GM12891 (cell line): ENCODE measurements around the gene PACSIN2.

ENCODE experiments used
- PAX5 ChIP-seq: IDR thresholded peaks from 2 replicates; pipeline ENCODE4 v1.6.1; 2011; ENCODE audit warnings: low read length, moderate library complexity, mild to moderate bottlenecking; ENCODE audit not compliant: insufficient read depth, severe bottlenecking
- POLR2A ChIP-seq: IDR thresholded peaks from 2 replicates; pipeline ENCODE4 v1.6.1; 2011; ENCODE audit warnings: low read depth, low read length, control low read depth
- POLR2AphosphoS5 ChIP-seq: IDR thresholded peaks from 2 replicates; pipeline ENCODE4 v1.6.1; 2011; ENCODE audit warnings: low read depth, low read length, control low read depth
- TAF1 ChIP-seq: IDR thresholded peaks from 2 replicates; pipeline ENCODE4 v1.6.1; 2011; ENCODE audit warnings: low read depth, low read length, control low read depth

DNA sequence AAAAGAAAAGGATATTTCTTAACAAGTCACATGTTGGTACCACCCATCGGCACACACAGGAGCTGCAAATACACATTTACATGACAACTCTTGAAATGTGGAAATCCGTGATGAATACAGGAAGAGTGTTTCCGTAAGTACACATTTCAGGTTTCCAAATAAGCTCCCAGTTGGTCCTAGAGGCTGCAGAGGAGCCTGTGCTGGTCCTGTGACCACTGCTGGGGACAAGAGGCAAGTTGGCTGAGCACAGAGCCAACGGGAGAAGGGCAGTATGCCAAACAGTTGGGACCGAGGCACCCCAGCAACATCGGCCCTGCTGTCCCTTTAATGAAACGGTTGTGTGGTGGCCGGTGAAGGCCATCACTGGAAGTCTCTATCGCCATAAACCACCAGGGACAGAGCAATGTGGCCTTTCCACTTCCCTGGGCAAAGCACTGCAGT is 119.4 kb downstream of the PACSIN2 start:
- TF ChIP-seq POLR2AphosphoS5 (no peak), TAF1 (no peak), POLR2A (no peak), PAX5 (no peak)
